ENCODE data around the gene FN3K. TPM values are rescaled to one million over a fixed set of nuclear protein-coding genes. Genes with fewer than 3 reads are reported as not detected.

FN3K gene
- total and polyA plus RNA-seq, 2 donors (not counting 3 experiments of a cell fraction or from before 2014, with no cell fraction given) = 2.0 to 12.0 TPM

GRCh38 chr17:82787081-82787848 is 51.9 kb downstream of the FN3K start:
- DNase-seq (ENCODE audit: low read depth, low spot score) (no peak), FAIRE-seq (no peak)
- intact Hi-C loops (cut with micrococcal nuclease) = no loop called here
- Histone ChIP-seq H3K27ac (ENCODE audit: insufficient read depth, low read depth, low read length) (no peak overlapping the region), H3K79me2 (ENCODE audit: control insufficient read depth, insufficient read depth, low read length) (peaks cover under 1% of the 10 kb centered on the region), H3K4me1 (ENCODE audit: control insufficient read depth, extremely low read depth, insufficient read depth, low read length) (no peaks in the 10 kb centered on the region), H3K9ac (replicated peaks; ENCODE audit: extremely low read depth, insufficient read depth, low read length) (no peak overlapping the region), H3K4me2 (ENCODE audit: insufficient read depth, low read length) (no peak overlapping the region), H3K36me3 (ENCODE audit: control insufficient read depth in 2 of 2, extremely low read depth in 1 of 2, insufficient read depth in 2 of 2, low read length in 2 of 2) (peaks cover 2 to 5% of the 10 kb centered on the region in 2 experiments), H3K4me3 (replicated peaks in 1 of 3; ENCODE audit: insufficient read depth in 1 of 3, low read depth in 1 of 3, low read length in 3 of 3) (no peak overlapping the region), H4K20me1 (replicated peaks; ENCODE audit: control insufficient read depth, extremely low read depth, insufficient read depth, low read length) (no peaks in the 10 kb centered on the region), H3K9me1 (replicated peaks; ENCODE audit: control insufficient read depth, extremely low read depth, insufficient read depth, low read length) (no peaks in the 10 kb centered on the region), H2AFZ (ENCODE audit: low read depth, low read length) (no peak overlapping the region), H3K9me3 (replicated peaks; ENCODE audit: control insufficient read depth, insufficient read depth, low read length) (no peaks in the 10 kb centered on the region), H3K27me3 (ENCODE audit: control insufficient read depth in 2 of 2, insufficient read depth in 2 of 2, low read length in 2 of 2) (no peaks in the 10 kb centered on the region)
- dilution Hi-C loops (cut with MboI; ENCODE audit: extremely low pct_ligation_motif_present, low sequenced_read_pairs) = no loop called here
- no TSS peak for BruUV-seq (replicated peaks)
- ChIA-PET CTCF (no interaction called here), POLR2A (no interaction called here)
- TF ChIP-seq JUN (IDR thresholded peaks at IDR 0.05; ENCODE audit: borderline replicate concordance, insufficient read depth, insufficient read length, low read depth) = no peak
- TF ChIP-seq FOS (IDR thresholded peaks at IDR 0.05; ENCODE audit: borderline replicate concordance, insufficient read depth, low read length) = no peak
- no peak for TF ChIP-seq POLR2AphosphoS5 (IDR thresholded peaks at IDR 0.05; ENCODE audit: insufficient read depth, low read depth, low read length)
- no peak for TF ChIP-seq MYC (IDR thresholded peaks at IDR 0.05; ENCODE audit: low read depth, low read length)
- TF ChIP-seq GATA2 (IDR thresholded peaks at IDR 0.05; ENCODE audit: insufficient read depth, insufficient read length, low read depth, low read length) = no peak
- TF ChIP-seq, protein P1, sequence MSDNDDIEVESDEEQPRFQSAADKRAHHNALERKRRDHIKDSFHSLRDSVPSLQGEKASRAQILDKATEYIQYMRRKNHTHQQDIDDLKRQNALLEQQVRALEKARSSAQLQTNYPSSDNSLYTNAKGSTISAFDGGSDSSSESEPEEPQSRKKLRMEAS (IDR thresholded peaks at IDR 0.05; ENCODE audit: insufficient read depth, insufficient read length) = no peak
- no peak for TF ChIP-seq EZH2 (IDR thresholded peaks at IDR 0.05; ENCODE audit: borderline replicate concordance, low read depth, low read length, severe bottlenecking)
- TF ChIP-seq POLR2A (IDR thresholded peaks at IDR 0.05; ENCODE audit: low read depth, low read length) = no peak
- no peak for TF ChIP-seq CTCF (IDR thresholded peaks at IDR 0.05; ENCODE audit: extremely low read depth in 1 of 2, insufficient read depth in 1 of 2, low read depth in 1 of 2, low read length in 2 of 2)
